OCI-LY7 (cell line): ENCODE measurements around the gene KAT7.

Experiments used
- EZH2phosphoT487 ChIP-seq: fragments of 200-600 bp; sonication (generic); IDR thresholded peaks from 2 replicates; pipeline ENCODE4 v1.6.1; 2018; ENCODE audit warnings: low read depth, borderline replicate concordance, mild to moderate bottlenecking, mixed run types, antibody characterized with exemption, low read length, moderate library complexity, mixed read lengths
- TF ChIP-seq, protein P1 (sequence below): fragments of 200-600 bp; sonication (generic); conservative IDR thresholded peaks from 2 replicates; pipeline ENCODE4 v1.5.1; 2014; ENCODE audit warnings: mild to moderate bottlenecking, antibody characterized with exemption, low read length, moderate library complexity, mixed read lengths

DNA sequence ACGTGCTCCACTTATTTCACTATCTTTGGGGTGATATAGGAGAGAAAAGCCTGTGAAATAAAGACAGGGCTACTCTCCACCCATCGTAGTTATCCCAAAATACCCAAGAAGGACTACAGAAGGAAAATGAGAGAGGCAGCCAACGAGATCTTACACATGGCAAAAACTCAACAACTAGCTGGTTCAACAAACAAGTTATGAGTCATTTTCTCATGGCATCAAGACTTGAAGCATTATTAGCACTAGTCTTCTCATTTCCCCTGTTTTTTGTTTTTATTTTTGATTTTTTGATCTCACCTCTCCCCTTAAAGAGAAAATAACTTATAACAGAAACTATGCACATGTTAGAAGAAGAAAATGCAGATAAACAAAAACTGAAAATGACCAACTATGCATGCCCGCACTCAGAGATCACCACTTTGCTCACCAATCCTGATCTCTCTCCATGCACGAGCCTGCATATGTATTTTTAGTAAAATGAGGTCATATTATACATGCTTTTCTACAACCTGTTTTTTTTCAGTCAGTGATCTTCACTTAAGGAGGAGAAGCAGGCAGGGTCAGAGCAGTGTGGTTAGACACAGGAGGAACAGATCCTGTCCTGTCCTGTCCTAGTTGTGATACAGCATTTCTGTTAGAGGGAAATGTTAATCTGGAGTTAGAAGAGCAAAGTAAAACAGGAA lies 47.3 kb upstream of the KAT7 start:
- TF ChIP-seq, protein P1, sequence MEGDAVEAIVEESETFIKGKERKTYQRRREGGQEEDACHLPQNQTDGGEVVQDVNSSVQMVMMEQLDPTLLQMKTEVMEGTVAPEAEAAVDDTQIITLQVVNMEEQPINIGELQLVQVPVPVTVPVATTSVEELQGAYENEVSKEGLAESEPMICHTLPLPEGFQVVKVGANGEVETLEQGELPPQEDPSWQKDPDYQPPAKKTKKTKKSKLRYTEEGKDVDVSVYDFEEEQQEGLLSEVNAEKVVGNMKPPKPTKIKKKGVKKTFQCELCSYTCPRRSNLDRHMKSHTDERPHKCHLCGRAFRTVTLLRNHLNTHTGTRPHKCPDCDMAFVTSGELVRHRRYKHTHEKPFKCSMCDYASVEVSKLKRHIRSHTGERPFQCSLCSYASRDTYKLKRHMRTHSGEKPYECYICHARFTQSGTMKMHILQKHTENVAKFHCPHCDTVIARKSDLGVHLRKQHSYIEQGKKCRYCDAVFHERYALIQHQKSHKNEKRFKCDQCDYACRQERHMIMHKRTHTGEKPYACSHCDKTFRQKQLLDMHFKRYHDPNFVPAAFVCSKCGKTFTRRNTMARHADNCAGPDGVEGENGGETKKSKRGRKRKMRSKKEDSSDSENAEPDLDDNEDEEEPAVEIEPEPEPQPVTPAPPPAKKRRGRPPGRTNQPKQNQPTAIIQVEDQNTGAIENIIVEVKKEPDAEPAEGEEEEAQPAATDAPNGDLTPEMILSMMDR, result no peak
- TF ChIP-seq EZH2phosphoT487, result no peak
